GM19043 (cell line): ENCODE results near the gene IFNLR1.

ENCODE experiments used
- ATAC-seq: cut with Tn5 transposase; IDR thresholded peaks from one replicate; pipeline ENCODE4 v1.9.1; 2021; ENCODE audit warnings: low read depth; ENCODE audit not compliant: unreplicated experiment

The IFNLR1 gene

GRCh38 chr1:24109686-24110475 lies 77.2 kb downstream of the IFNLR1 start:
- ATAC-seq = no peak

DNA sequence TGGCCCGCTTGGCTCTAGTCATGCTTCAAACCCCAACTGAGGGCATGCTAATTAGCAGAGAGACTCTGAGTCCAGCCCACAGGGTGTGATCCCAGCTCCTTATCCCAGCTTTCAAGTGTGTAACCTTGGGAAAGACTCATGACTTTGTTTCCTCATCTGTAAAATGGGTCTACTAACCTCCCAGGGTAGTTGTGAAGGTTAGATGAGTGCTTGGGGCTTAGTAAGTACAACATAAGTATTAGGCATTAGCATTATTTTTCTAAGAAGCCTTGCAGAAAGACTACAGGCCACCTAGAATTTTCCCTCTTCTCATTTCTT lies 78.0 kb downstream of the IFNLR1 start:
- no peak for ATAC-seq

DNA sequence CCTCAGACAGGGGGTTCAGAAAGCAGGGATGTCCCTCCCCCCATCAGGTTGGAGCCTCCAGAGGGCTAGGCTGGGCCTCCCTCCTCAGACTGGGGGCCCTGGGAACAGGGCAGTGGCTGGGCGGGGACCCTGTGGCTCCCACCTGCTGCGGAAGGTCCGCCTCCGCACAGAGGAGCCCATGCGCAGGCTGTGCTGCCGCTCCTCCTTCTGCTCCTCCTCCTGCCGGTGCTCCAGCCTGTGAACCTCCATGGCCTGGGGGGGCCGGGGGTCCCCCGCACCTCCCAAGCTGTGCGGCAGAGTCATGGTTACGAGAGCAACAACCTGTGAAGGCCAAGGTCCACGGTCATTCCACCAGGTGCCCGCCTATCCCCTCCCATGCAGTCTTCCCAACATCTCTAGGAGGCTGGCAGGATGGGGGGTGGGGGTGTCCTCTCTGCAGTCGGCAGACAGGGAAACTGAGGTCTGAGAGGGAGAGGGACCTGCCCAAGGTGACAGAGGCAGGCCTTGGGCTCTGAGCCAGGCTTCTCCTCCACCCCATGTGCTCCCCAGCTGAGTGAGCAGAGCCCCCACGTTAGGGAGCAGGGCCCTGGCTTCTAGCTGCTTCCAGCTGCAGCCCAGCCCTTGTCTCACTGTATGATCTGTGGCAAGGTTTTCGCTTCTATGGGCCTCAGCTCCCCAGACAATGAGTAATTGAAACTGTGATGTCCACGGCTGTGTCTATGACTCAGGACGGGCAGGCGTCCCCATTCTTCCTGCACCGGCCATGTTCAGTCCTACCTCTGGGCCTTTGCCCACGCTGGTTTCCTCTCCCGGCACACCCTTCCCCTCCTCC lies 78.5 kb downstream of the IFNLR1 start:
- ATAC-seq = no peak

- no peak for ATAC-seq
Observed at GRCh38 chr1:24107462-24108138, 79.5 kb downstream of the IFNLR1 start.

GRCh38 chr1:24105368-24106160 lies 81.5 kb downstream of the IFNLR1 start:
- ATAC-seq = no peak

DNA sequence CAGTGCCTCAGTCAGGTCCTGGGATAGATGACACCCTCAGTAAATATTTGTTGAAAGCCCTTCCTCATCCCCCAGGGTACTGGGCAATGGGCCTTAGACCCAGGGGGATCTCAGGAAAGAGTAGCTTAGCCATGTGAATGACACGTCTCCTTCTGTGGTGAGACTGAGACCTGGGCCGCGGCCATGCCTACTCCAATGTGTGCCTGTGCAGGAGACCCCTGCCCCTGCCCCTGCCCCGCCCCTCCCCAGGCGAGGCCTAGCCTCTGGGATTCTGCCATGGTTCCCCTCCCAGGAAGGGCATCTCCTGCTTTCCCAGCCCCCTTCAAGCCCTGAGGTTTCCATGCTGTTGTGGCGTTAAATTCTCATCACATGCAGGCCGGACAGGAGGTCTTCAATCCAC lies 82.2 kb downstream of the IFNLR1 start:
- ATAC-seq = no peak
